ENCODE measurements around the gene TRIM44. TPM values are rescaled to one million over a fixed set of nuclear protein-coding genes. Genes with fewer than 3 reads are reported as not detected.

TRIM44 gene
- total RNA-seq, 1 donor from 2014 or later, result 42.3 TPM

DNA sequence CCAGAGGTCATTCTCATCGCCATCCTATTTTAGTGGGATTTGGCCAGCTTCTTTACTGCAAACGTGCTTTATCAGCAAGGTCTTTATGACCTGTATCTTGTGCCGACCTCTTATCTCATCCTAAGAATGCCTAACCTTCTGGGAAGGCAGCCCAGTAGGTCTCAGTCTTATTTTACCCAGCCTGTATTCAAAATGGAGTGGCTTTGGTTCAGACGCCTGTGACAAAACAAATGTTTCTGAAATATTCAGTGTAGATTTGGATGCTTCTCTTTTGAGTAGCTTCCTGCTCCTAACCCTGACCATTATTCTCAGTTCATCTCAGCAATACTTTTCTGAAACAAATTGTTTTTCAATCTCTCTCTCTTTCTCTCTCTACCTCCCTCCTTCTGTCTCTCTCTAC is 60.1 kb downstream of the TRIM44 start:
- no peak for DNase-seq
- TF ChIP-seq, protein P1, sequence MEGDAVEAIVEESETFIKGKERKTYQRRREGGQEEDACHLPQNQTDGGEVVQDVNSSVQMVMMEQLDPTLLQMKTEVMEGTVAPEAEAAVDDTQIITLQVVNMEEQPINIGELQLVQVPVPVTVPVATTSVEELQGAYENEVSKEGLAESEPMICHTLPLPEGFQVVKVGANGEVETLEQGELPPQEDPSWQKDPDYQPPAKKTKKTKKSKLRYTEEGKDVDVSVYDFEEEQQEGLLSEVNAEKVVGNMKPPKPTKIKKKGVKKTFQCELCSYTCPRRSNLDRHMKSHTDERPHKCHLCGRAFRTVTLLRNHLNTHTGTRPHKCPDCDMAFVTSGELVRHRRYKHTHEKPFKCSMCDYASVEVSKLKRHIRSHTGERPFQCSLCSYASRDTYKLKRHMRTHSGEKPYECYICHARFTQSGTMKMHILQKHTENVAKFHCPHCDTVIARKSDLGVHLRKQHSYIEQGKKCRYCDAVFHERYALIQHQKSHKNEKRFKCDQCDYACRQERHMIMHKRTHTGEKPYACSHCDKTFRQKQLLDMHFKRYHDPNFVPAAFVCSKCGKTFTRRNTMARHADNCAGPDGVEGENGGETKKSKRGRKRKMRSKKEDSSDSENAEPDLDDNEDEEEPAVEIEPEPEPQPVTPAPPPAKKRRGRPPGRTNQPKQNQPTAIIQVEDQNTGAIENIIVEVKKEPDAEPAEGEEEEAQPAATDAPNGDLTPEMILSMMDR (IDR thresholded peaks at IDR 0.05; ENCODE audit: borderline replicate concordance), result no peak
- Histone ChIP-seq H3K9me3 (replicated peaks) (no peaks in the 10 kb centered on the region), H3K36me3 (peaks cover 20% of the 10 kb centered on the region), H3K27ac (replicated peaks) (no peak overlapping the region), H3K4me1 (peaks cover 38% of the 10 kb centered on the region), H3K27me3 (ENCODE audit: low read depth) (no peaks in the 10 kb centered on the region), H3K4me3 (no peak overlapping the region)
- intact Hi-C loops (cut with micrococcal nuclease), result no loop called here

DNA sequence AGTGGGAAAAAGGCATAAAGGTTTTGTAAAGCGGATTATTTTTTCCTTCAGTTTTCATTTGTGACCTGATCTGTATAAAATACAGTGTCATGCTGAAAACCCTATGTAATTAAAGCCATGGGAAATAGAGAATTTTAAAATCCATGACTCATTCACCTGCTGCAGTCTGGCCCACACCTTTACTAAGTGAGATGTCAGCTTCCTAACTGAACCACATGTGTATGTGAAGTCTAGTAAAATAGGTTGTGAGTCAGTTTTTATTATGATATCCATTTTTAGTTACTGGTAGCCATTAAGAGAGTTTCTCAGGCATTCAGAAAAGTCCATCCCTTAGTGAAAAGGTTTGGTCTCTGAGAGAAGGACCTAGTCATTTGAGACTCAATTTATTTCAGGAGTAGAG is 60.9 kb downstream of the TRIM44 start:
- DNase-seq, result no peak
- intact Hi-C loops (cut with micrococcal nuclease), result no loop called here
- TF ChIP-seq, protein P1 (IDR thresholded peaks at IDR 0.05; ENCODE audit: borderline replicate concordance), result no peak
- Histone ChIP-seq H3K4me1 (peaks cover 38% of the 10 kb centered on the region), H3K27me3 (ENCODE audit: low read depth) (no peaks in the 10 kb centered on the region), H3K9me3 (replicated peaks) (no peaks in the 10 kb centered on the region), H3K27ac (replicated peaks) (no peak overlapping the region), H3K4me3 (no peak overlapping the region), H3K36me3 (peaks cover 23% of the 10 kb centered on the region)

DNA sequence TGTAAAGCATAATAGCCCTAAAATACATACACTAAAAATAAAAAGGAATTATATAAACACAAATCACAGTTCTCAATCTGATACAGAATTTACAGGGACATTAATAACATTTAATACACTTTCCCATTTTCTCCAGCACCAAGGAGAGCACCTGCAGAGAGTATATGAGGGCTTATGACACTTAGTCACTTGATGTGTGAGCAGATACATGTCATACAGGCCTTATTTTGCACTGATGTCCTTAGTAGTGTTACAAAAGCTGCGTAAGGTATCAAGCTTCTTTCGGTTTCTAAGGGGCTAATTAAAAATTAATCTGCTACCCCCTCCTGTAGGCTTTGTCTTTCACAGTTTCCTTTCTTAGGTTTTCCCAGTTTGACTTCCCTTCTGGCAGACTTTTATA is 61.3 kb downstream of the TRIM44 start:
- H3K4me1 ChIP-seq, result peaks cover 38% of the 10 kb centered on the region
- TF ChIP-seq, protein P1 (IDR thresholded peaks at IDR 0.05; ENCODE audit: borderline replicate concordance), result no peak

DNA sequence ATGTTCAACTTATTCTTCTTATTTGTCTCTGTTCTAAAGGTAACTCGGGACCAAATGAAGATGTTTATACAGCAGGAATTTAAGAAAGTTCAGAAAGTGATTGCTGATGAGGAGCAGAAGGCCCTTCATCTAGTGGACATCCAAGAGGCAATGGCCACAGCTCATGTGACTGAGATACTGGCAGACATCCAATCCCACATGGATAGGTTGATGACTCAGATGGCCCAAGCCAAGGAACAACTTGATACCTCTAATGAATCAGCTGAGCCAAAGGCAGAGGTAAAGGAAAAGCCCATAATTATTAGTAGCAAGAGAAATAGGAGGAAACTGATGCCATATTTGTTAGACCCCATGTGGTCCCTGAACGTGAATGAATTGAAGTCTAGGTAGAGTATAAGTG is 63.3 kb downstream of the TRIM44 start:
- no peak for DNase-seq
- Histone ChIP-seq H3K36me3 (peaks cover 44% of the 10 kb centered on the region), H3K27ac (replicated peaks) (no peak overlapping the region), H3K4me3 (no peak overlapping the region), H3K9me3 (replicated peaks) (peaks cover 18% of the 10 kb centered on the region), H3K4me1 (peaks cover 38% of the 10 kb centered on the region), H3K27me3 (ENCODE audit: low read depth) (no peaks in the 10 kb centered on the region)
- intact Hi-C loops (cut with micrococcal nuclease), result no loop called here
- TF ChIP-seq, protein P1 (IDR thresholded peaks at IDR 0.05; ENCODE audit: borderline replicate concordance), result no peak

More for the DNA sequence above, 61.3 kb downstream of the TRIM44 start:
- Histone ChIP-seq H3K4me3 (no peak overlapping the region), H3K27me3 (ENCODE audit: low read depth) (no peaks in the 10 kb centered on the region), H3K9me3 (replicated peaks) (no peaks in the 10 kb centered on the region), H3K36me3 (peaks cover 25% of the 10 kb centered on the region), H3K27ac (replicated peaks) (no peak overlapping the region)
- intact Hi-C loops (cut with micrococcal nuclease), result no loop called here
- DNase-seq, result no peak

DNA sequence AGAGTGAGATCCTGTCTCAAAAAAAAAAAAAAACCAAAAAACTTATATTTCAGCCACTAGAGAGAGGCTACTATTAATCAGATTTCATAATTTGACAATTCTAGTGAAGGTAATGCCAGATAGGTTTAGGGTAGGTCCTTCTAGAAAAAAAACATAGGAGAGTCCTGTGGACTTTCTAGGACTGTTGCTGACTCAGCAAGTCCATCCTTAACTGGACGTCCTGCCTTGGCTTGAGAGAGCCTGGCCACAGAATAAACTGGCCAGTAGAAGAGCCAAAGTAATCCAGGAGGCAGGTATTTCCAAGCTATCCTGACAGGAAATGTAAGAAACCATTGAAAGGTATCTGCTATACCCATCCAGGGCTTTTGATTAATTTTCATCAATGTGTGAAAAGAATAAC is 64.6 kb downstream of the TRIM44 start:
- DNase-seq, result no peak
- Histone ChIP-seq H3K27me3 (ENCODE audit: low read depth) (no peaks in the 10 kb centered on the region), H3K4me3 (no peak overlapping the region), H3K36me3 (peaks cover 49% of the 10 kb centered on the region), H3K4me1 (peaks cover 26% of the 10 kb centered on the region), H3K27ac (replicated peaks) (no peak overlapping the region), H3K9me3 (replicated peaks) (peaks cover 22% of the 10 kb centered on the region)
- intact Hi-C loops (cut with micrococcal nuclease), result no loop called here
- TF ChIP-seq, protein P1 (IDR thresholded peaks at IDR 0.05; ENCODE audit: borderline replicate concordance), result no peak

DNA sequence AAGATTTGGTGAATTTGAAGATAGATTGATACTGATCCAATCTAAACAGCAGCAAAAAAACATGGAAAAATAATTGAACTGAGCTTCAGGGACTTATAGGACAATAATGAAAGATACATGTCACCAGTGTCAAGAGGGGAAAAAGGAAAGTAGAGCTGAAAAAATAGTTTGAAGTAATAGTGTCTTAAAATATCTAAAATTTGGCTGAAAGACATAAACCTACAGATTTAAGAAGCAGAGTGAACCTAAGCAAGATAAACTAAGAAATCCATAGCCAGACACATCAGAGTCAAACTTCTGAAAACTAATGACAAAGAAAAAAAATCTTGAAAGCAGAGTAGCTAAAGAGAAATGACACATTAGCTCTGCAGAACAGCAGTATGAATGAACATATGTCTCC is 67.7 kb downstream of the TRIM44 start:
- peaks cover 10% of the 10 kb centered on the region for H3K4me1 ChIP-seq
- H3K9me3 ChIP-seq (replicated peaks), result peaks cover 22% of the 10 kb centered on the region
- H3K36me3 ChIP-seq, result peaks cover 51% of the 10 kb centered on the region
- no peaks in the 10 kb centered on the region for H3K27me3 ChIP-seq (ENCODE audit: low read depth)
- no peak for DNase-seq
- intact Hi-C loops (cut with micrococcal nuclease), result no loop called here
- no peak overlapping the region for H3K27ac ChIP-seq (replicated peaks)
- TF ChIP-seq, protein P1 (IDR thresholded peaks at IDR 0.05; ENCODE audit: borderline replicate concordance), result no peak
- H3K4me3 ChIP-seq, result no peak overlapping the region
